GM23248 (cell line): Measurements from ENCODE around the gene ATP5F1D.

Experiments
- EZH2 ChIP-seq: fragments of 200-600 bp; sonication (generic); IDR thresholded peaks from 2 replicates; pipeline ENCODE4 v1.6.1; 2018; ENCODE audit warnings: antibody characterized with exemption, mild to moderate bottlenecking; ENCODE audit not compliant: insufficient read depth, poor library complexity, severe bottlenecking
- EZH2phosphoT487 ChIP-seq: fragments of 200-600 bp; sonication (generic); IDR thresholded peaks from 2 replicates; pipeline ENCODE4 v1.6.1; 2018; ENCODE audit warnings: antibody characterized with exemption, moderate library complexity, mild to moderate bottlenecking, low read depth; ENCODE audit not compliant: insufficient read depth

GRCh38 chr19:1252821-1253513 lies 11.4 kb downstream of the ATP5F1D start:
- TF ChIP-seq EZH2phosphoT487, result no peak
- no peak for TF ChIP-seq EZH2
